H1 (cell line): ENCODE data around the gene NKD2.

ENCODE experiments used
- ATF3 ChIP-seq: IDR thresholded peaks from 2 replicates; pipeline ENCODE4 v1.6.1; 2011; ENCODE audit warnings: low read depth, mild to moderate bottlenecking, low read length; ENCODE audit not compliant: insufficient read depth
- CBX5 ChIP-seq: fragments of 300-800, 300-1000 bp; sonication (generic); IDR thresholded peaks from 2 replicates; pipeline ENCODE4 v1.7.1; 2016; ENCODE audit warnings: antibody characterized with exemption, low read length, low read depth
- CTCF ChIP-seq, 3 experiments: IDR thresholded peaks; 1 replicate in 2 of 3; 2 replicates in 1 of 3; pipeline versions ENCODE4 v1.5.1 to v1.6.1; 2011; ENCODE audit warnings: low read length in 3 of 3, mild to moderate bottlenecking in 3 of 3, inconsistent platforms in 2 of 3, low read depth in 1 of 3, moderate library complexity in 1 of 3; ENCODE audit not compliant: insufficient read depth in 1 of 3; ENCODE audit errors: control extremely low read depth in 1 of 3
- EP300 ChIP-seq, 2 experiments: IDR thresholded peaks; 1 replicate in 1 of 2; 2 replicates in 1 of 2; pipeline ENCODE4 v1.6.1; 2011 to 2012; ENCODE audit warnings: low read depth in 2 of 2, low read length in 2 of 2, mild to moderate bottlenecking in 2 of 2, borderline replicate concordance in 1 of 2, inconsistent platforms in 1 of 2, moderate library complexity in 1 of 2

GRCh38 chr5:1083823-1084605 is 75.4 kb downstream of the NKD2 start:
- TF ChIP-seq CTCF (IDR thresholded peaks at IDR 0.05; ENCODE audit: control extremely low read depth in 1 of 3, insufficient read depth in 1 of 3, low read depth in 1 of 3, low read length in 3 of 3) (no peak), ATF3 (no peak), EP300 (IDR thresholded peaks at IDR 0.05; ENCODE audit: borderline replicate concordance in 1 of 2, low read depth in 2 of 2, low read length in 2 of 2) (no peak), CBX5 (no peak)
